SIG-M5 treated with dmso at 0.1 percent for 504 hours (cell line): Measurements from ENCODE around the gene CWC27.
A peak's percentile ranks its signal among the peaks of the same experiment; 100 is the strongest.
"Not testable (repeated sequence)": the region's sequence is repeated elsewhere in the genome, so short reads cannot be mapped to it uniquely, and the experiment has no call there.

Source experiments
- DNase-seq: peaks from one replicate; lab custom pipeline; 2025; ENCODE audit not compliant: unreplicated experiment; lab: John Stamatoyannopoulos, UW

Gene CWC27

GRCh38 chr5:64838376-64838775, 69.6 kb downstream of the CWC27 start:
- DNase-seq, result no peak

DNA sequence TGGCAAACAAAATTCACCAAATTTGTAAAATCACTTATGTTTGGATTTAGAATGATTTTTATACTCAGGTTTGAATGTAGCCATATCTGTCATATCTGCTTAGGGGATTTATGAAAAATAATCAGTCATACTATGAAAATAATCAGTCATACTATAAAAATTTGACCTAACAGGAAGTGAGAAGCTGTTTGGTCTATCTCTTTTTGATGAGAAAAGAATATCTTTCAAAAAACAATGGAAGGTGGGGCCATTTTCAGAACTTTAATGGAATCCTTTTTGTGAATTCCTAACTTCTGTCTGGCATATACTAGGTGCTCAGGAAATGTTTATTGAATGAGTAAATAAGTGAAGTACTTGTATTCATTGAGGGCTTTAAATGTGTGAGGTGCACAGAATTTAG, 70.1 kb downstream of the CWC27 start:
- no peak for DNase-seq

DNA sequence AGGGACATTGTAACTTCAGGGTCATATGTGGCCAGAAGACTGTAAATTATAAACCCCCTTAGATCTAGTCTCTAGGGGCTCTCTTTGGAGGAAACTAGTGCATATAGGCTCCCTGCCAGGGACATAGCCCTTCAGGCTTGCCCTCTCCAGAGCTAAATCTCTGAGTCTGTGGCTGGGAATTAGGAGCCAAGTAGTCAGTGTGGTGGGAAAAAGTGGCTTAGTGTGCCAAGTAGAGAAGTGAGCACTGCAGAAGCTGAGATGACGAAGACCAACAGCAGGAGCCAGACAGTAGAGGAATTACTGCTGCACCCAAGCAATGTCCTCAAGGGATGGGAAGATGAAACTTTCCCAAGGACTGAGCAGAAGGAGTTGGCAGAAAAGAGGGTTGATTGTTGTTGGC, 71.2 kb downstream of the CWC27 start:
- DNase-seq, result no peak

- no peak for DNase-seq
Observed at GRCh38 chr5:64840958-64841357, 72.2 kb downstream of the CWC27 start.

GRCh38 chr5:64853777-64854176, 85.0 kb downstream of the CWC27 start:
- DNase-seq, result no peak

DNA sequence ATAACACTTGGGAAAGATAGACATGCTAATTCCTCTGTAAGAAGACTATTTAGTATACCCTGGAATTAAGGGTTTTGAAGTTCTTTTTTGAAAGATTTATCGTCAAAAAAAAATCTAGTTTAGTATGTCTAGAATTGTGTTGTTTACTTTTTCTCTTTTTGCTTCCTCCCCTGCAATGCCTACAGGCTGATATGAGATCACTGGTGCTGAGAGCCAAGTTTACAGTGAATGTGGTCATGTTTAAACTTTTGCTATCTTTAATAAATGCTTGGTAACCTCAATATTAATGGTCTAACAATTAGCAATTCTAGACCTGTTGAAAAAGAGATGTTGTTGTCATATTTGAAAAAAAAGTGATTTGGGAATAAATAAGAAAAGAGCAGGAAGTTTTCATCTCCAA, 86.1 kb downstream of the CWC27 start:
- DNase-seq, result no peak

- DNase-seq, result no peak
Observed at GRCh38 chr5:64859881-64860280, 91.2 kb downstream of the CWC27 start.

DNA sequence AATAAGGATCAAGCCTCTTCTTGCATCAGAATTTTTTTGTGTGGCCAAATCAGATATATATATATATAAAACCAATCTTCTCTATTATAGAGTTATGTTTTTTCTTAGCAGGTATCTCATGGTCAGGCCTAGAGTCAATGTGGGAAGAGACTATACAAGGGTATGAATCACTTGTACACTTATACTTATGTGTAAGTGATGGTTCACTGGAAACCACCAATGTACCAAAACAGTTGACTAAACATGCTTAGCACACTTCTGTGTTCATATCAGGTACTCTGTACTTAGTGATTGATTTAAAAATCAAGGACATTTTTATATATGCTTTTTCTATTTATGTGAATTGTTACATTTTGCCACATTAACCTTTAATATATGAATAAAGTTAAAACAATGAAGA, 92.6 kb downstream of the CWC27 start:
- no peak for DNase-seq

DNA sequence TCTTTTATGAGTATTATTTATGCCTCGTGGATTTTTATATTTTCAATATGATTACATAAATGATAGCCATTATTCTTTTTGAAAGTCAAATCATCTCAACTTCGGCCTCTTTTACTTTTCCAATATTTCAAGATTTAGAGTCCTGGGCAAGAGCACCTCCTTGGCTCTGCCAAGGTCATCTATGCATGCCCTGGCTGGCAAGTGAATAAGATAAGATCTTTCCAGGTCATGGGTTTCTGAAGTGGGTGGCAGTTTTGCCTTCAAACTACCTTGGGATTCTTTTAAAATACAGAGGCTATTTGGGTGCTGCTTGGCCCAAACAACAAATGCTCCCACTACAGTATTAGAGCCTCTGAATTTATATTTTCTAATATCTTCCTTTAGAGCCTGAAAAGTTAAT, 95.4 kb downstream of the CWC27 start:
- no peak for DNase-seq

DNA sequence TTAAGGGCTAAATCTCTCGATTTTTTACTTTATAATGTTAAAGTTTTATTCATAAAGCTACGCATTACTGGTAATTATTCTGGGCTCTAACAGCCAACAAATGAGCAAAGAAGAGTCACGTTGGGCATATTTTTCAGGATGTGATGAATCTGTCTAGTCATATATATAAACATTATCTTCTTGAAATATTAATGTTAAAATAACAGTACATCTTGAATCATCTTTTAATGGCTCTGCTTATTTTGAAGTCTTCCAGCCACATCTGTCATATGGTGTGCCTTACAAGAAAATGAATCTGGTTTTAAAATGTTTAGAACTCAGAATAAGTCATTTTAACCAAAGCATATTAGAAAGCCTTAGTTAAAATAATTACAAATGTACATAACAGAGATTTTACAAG, 96.9 kb downstream of the CWC27 start:
- DNase-seq, result no peak

- no peak for DNase-seq
Observed at GRCh38 chr5:64869419-64869818, 100.7 kb downstream of the CWC27 start.

GRCh38 chr5:64872044-64872443, 103.3 kb downstream of the CWC27 start:
- no peak for DNase-seq

- DNase-seq, result no peak
Observed at GRCh38 chr5:64873441-64873840, 104.7 kb downstream of the CWC27 start.

- no peak for DNase-seq
Observed at GRCh38 chr5:64874753-64875152, 106.0 kb downstream of the CWC27 start.

GRCh38 chr5:64876203-64876602, 107.5 kb downstream of the CWC27 start:
- no peak for DNase-seq

DNA sequence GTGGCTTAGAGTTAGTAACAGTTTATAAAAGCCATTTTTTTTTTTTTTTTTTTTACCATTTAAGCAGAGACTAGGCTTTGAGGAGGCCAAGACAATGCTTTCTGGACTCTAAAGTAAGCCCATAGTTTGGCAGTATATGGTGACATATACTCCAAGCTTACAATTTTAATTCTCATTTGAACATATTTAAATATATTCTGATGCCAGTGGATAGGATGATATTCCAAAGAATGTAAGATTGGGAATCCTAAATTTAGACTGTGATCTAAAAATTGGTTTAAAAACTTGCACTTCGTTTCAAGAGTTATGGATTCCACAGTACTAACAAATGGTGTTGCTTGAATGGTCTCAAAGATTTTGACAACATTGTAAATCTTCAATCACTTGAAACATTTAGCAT, 112.1 kb downstream of the CWC27 start:
- DNase-seq, result no peak

DNA sequence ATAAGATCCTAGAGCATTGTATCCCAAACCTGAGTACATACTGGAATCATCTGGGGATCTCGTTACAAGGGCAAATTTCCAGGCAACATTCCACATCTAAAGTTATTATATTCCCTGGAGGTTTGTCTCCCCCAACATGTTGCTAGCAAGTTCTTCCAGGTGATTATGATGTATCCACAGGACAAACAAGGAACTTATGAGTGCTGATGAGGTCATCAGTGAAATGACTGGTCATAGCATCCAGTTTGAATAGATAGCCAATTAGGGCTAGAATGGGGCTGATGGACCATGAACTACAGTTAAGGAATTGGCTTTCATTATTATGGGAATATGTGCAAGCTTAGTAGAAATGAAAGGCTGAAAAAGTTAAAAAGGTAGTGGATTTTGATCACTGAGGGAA, 115.2 kb downstream of the CWC27 start:
- no peak for DNase-seq

DNA sequence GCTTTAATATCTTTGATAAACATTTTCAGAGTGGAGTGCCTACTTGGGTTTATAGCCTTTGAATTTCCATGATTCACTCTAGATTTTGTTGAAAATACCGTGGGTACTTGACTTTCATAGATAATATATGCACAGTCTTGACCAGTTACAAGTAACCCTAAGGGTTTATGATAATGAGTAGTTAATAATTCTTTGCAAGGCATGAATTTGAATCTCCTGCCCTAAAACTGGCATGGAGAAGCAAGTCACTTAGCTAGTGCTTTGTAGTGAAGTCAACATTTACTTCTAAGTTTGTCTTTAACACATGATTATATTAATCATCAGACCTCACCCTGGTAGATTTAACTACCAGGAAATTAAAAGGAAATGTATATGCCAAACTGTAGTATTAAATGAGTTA, 115.8 kb downstream of the CWC27 start:
- no peak for DNase-seq

- no peak for DNase-seq
Observed at GRCh38 chr5:64887910-64888309, 119.2 kb downstream of the CWC27 start.

- no peak for DNase-seq
Observed at GRCh38 chr5:64895748-64896147, 127.0 kb downstream of the CWC27 start.

DNA sequence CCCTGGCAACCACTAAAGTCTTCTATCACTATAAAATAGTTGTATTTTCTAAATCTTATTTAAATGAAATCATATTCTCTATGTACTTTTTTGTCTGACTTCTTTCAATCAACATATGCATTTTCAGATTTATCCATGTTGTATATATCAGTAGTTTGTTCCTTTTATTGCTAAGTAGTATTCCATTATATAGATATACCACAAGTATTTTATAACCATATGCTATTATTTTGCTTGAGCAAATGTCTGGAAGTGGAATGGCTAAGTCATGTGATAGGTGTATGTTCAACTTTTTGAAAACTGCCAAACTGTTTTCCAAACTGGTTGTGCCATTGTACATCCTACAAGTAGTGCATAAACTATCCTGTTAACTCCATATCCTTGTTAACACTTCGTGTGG, 131.1 kb downstream of the CWC27 start:
- no peak for DNase-seq

GRCh38 chr5:64900618-64901017, 131.9 kb downstream of the CWC27 start:
- DNase-seq, result peak; percentile 25

GRCh38 chr5:64907399-64907798, 138.7 kb downstream of the CWC27 start:
- not testable (repeated sequence) for DNase-seq

- no peak for DNase-seq
Observed at GRCh38 chr5:64914396-64914795, 145.7 kb downstream of the CWC27 start.
